HL-60 (cell line): ENCODE measurements around the gene PLPPR1.

Source experiments
- DNase-seq, 2 experiments: peaks; one replicate each; pipeline ENCODE4 v3.0.0-alpha.2; 2010 to 2020; ENCODE audit warnings: low read depth in 1 of 2, low spot score in 1 of 2
- H3K27ac ChIP-seq: fragments of 250-450 bp; sonication (Bioruptor Pico); replicated peaks from 2 replicates; pipeline ENCODE4 v1.5.1; 2020; ENCODE audit warnings: mild to moderate bottlenecking, moderate library complexity
- H3K27me3 ChIP-seq: fragments of 250-450 bp; sonication (Bioruptor Pico); 2 replicates; pipeline ENCODE4 v1.5.1; 2021; ENCODE audit warnings: mild to moderate bottlenecking, moderate library complexity; ENCODE audit not compliant: insufficient read depth, poor library complexity, severe bottlenecking
- H3K4me3 ChIP-seq: replicated peaks from 2 replicates; pipeline ENCODE4 v1.5.1; 2011; ENCODE audit warnings: mild to moderate bottlenecking, control low read depth, low read length; ENCODE audit not compliant: insufficient read depth
- GABPA ChIP-seq: IDR thresholded peaks from 2 replicates; pipeline ENCODE4 v1.6.1; 2012; ENCODE audit warnings: low read depth
- POLR2AphosphoS5 ChIP-seq: IDR thresholded peaks from 2 replicates; pipeline ENCODE4 v1.6.1; 2012; ENCODE audit warnings: low read depth
- SPI1 ChIP-seq: IDR thresholded peaks from 2 replicates; pipeline ENCODE4 v1.6.1; 2012; ENCODE audit warnings: low read depth, mild to moderate bottlenecking, borderline replicate concordance
- TF ChIP-seq, protein P1 (sequence below): IDR thresholded peaks from 2 replicates; pipeline ENCODE4 v1.6.1; 2012; ENCODE audit warnings: low read depth; ENCODE audit not compliant: insufficient replicate concordance
- TF ChIP-seq, protein P2 (sequence below): IDR thresholded peaks from one replicate; pipeline ENCODE4 v1.5.1; 2011; ENCODE audit warnings: low read length, control low read depth, inconsistent platforms; ENCODE audit not compliant: insufficient read depth

PLPPR1 gene

DNA sequence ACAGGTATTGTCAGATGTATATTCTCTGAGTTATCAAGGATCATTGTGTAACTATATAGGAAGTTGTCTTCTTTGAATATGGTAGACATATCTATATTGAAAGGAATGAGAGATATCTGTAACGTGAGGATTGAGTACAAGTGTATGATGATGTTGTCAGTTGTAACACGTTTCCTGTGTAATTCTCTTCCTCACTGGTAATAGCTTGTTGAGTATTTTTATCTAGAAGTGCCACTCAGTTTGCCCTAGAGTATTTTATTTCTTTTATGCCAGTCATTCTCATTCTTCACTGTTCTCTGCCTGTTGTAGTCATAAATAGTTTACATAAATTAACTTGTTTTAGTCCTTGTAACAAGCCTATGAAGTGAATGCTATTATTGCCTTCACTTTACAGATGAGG, 184.1 kb downstream of the PLPPR1 start:
- Histone ChIP-seq H3K27ac (no peak overlapping the region), H3K4me3 (no peak overlapping the region), H3K27me3 (peaks cover 3% of the 10 kb centered on the region)
- no peak for DNase-seq
- no peak for TF ChIP-seq SPI1
- TF ChIP-seq, protein P1, sequence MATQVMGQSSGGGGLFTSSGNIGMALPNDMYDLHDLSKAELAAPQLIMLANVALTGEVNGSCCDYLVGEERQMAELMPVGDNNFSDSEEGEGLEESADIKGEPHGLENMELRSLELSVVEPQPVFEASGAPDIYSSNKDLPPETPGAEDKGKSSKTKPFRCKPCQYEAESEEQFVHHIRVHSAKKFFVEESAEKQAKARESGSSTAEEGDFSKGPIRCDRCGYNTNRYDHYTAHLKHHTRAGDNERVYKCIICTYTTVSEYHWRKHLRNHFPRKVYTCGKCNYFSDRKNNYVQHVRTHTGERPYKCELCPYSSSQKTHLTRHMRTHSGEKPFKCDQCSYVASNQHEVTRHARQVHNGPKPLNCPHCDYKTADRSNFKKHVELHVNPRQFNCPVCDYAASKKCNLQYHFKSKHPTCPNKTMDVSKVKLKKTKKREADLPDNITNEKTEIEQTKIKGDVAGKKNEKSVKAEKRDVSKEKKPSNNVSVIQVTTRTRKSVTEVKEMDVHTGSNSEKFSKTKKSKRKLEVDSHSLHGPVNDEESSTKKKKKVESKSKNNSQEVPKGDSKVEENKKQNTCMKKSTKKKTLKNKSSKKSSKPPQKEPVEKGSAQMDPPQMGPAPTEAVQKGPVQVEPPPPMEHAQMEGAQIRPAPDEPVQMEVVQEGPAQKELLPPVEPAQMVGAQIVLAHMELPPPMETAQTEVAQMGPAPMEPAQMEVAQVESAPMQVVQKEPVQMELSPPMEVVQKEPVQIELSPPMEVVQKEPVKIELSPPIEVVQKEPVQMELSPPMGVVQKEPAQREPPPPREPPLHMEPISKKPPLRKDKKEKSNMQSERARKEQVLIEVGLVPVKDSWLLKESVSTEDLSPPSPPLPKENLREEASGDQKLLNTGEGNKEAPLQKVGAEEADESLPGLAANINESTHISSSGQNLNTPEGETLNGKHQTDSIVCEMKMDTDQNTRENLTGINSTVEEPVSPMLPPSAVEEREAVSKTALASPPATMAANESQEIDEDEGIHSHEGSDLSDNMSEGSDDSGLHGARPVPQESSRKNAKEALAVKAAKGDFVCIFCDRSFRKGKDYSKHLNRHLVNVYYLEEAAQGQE, result no peak
- TF ChIP-seq POLR2AphosphoS5, result no peak
- no peak for TF ChIP-seq GABPA
- TF ChIP-seq, protein P2, sequence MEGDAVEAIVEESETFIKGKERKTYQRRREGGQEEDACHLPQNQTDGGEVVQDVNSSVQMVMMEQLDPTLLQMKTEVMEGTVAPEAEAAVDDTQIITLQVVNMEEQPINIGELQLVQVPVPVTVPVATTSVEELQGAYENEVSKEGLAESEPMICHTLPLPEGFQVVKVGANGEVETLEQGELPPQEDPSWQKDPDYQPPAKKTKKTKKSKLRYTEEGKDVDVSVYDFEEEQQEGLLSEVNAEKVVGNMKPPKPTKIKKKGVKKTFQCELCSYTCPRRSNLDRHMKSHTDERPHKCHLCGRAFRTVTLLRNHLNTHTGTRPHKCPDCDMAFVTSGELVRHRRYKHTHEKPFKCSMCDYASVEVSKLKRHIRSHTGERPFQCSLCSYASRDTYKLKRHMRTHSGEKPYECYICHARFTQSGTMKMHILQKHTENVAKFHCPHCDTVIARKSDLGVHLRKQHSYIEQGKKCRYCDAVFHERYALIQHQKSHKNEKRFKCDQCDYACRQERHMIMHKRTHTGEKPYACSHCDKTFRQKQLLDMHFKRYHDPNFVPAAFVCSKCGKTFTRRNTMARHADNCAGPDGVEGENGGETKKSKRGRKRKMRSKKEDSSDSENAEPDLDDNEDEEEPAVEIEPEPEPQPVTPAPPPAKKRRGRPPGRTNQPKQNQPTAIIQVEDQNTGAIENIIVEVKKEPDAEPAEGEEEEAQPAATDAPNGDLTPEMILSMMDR, result no peak

DNA sequence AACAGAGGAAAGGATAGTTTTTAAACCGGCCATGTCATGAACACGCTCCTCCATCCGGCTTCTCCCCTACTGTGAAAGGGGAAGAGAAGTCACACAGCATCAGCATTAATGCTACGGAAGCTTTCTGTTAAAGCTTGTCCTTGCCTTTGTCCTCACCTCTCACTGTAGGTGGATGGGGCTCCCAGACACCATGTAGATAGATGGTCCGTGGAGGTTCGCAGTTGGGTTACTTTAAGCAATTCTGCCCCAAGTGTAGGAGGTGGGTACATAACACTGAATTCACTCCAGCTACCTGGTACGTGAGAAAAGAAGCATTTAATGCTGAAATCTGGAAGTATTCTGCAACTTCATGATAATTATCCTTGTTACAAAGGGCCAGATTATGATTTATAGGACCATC, 190.5 kb downstream of the PLPPR1 start:
- Histone ChIP-seq H3K27me3 (peaks cover under 1% of the 10 kb centered on the region), H3K4me3 (no peak overlapping the region), H3K27ac (no peak overlapping the region)
- TF ChIP-seq POLR2AphosphoS5, result no peak
- TF ChIP-seq, protein P1, result no peak
- DNase-seq, result no peak

DNA sequence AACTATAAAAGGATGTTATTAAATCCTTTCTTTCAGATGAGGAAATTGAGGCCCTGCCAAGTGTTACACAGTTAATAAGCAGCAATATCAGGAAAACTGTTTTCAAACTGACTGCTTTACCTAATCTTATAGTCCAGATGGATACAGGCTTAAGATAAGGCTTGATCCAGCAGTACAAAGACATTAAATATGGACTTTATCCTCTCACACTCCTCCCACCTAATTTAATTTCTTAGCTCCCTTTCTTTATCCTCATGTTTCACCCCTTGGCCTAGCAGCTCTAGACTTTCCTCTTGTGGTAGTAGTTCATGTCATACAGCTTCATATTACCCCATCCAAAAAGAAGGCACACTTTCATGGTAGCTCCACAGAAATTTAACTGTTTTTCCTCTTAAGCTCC, 191.8 kb downstream of the PLPPR1 start:
- no peak overlapping the region for H3K4me3 ChIP-seq
- no peak for DNase-seq
- H3K27ac ChIP-seq, result no peak overlapping the region
- H3K27me3 ChIP-seq, result no peaks in the 10 kb centered on the region
- TF ChIP-seq, protein P1, result no peak
- TF ChIP-seq, protein P2, result no peak
- TF ChIP-seq GABPA (no peak), SPI1 (no peak), POLR2AphosphoS5 (no peak)

DNA sequence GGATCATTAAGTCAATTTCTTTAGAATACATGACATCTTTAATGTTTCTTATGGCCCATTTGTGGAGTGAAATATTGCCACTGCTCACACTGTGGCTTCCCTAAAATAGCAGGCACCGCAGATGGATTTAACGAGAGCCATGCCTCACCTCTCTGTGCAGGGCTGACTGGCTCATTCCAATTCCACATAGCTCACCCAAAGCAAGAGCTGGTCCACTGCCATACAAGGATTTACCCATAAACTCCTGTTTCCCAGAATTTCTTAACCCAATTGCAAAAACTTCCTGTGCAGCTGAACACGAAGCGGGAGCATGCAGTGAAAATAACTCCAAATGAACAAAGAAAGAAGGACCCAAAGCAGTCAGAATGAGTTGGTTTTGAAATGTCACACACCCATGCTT, 196.7 kb downstream of the PLPPR1 start:
- no peak for TF ChIP-seq POLR2AphosphoS5
- TF ChIP-seq, protein P1, result no peak
- no peak for TF ChIP-seq GABPA
- TF ChIP-seq SPI1, result no peak
- TF ChIP-seq, protein P2, result no peak
- DNase-seq, result no peak
- Histone ChIP-seq H3K27ac (no peak overlapping the region), H3K4me3 (no peak overlapping the region), H3K27me3 (no peaks in the 10 kb centered on the region)
